Stimulated activated CD4-positive, alpha-beta T cell treated with anti-CD3 and anti-CD28 coated beads, Interleukin-4, amount 100 ng/mL, for 48 hours (primary cell): Measurements from ENCODE around the gene SUSD6.
A peak's percentile ranks its signal among the peaks of the same experiment; 100 is the strongest.
"Not testable (repeated sequence)": the region's sequence is repeated elsewhere in the genome, so short reads cannot be mapped to it uniquely, and the experiment has no call there.

Experiments
- DNase-seq, 2 donors: peaks; one replicate each; pipeline ENCODE4 v3.0.0-alpha.2; 2020; ENCODE audit warnings: low read depth in 2 of 2

Gene SUSD6

DNA sequence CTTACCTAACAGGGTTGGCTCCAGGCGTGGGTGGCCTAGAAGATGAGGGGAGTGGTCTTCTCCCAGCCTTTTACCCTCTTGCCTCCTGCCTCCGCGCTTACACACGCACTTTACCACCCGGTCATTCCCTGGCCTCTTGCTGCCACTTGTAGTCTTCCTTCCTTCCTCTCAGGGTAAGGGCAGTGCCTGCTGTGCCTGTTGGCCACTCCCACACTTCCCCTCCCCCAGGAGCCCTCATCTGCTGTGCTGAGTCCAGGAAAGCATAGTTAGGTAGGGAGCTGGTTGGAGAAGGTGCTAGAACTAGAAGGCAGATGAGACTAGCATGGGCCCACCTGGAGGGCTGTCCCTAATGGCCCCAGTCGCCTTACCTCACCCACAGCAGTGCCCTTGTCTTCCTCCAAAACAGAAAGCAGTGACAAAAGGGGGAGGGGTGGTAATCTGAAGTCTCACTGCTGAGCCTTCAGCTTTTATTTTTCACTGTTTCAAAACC, 101.2 kb downstream of the SUSD6 start:
- DNase-seq = no peak

- no peak for DNase-seq
These were observed 101.9 kb downstream of the SUSD6 start for GRCh38 chr14:69713209-69713781.

- DNase-seq = no peak
These were observed 102.7 kb downstream of the SUSD6 start for GRCh38 chr14:69713993-69714679.

- DNase-seq = no peak
These were observed 104.5 kb downstream of the SUSD6 start for GRCh38 chr14:69715725-69716477.

DNA sequence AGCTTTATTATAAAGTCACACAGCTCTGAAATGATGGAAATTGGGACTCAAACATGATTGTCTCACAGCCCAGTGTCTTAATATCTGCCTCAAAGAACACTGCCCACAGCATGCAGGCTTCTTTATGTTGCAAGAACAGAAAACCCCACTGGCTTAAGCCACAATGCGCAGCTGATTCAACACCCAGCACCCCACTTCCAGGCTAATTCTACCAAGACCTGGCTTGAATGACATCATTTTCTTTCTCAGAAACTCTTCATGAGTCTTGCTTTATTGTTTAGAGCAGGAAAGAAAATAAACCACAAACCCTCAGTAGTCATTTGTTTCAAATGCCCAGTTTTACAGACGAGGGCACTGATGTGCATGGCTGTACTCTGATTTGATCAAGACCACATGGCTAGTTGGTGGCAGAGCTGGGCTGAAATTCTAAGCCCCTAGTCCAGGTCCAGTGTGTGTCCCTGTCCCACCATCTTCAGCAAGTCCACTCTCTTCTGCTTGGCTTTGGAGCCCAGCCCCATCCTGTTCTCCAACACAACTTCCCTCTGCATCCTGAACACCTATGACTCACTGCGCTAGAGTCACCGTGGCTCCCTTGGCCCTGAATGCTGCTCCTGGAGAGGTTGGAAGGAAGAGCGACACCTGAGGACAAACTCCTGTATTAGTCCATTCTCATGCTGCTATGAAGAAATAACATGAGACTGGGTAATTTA, 105.2 kb downstream of the SUSD6 start:
- DNase-seq = no peak

DNA sequence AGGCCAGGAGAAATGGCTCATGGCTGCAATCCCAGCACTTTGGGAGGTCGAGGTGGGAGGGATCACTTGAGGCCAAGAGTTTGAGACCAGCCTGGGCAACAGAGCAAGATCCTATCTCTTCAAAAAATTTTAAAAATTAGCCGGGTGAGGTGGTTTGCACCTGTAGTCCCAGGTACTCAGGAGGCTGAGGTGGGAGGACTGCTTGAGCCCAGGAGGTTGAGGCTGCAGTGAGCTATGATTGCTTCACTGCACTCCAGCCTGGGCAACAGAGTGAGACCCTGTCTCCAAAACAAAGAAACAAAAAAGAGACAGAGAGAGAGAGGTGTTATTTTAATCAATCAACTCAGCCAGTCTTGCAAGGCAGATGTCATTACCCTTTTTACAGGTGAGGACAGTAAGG, 107.2 kb downstream of the SUSD6 start:
- DNase-seq = not testable (repeated sequence)

GRCh38 chr14:69719501-69719951, 108.1 kb downstream of the SUSD6 start:
- DNase-seq = no peak

DNA sequence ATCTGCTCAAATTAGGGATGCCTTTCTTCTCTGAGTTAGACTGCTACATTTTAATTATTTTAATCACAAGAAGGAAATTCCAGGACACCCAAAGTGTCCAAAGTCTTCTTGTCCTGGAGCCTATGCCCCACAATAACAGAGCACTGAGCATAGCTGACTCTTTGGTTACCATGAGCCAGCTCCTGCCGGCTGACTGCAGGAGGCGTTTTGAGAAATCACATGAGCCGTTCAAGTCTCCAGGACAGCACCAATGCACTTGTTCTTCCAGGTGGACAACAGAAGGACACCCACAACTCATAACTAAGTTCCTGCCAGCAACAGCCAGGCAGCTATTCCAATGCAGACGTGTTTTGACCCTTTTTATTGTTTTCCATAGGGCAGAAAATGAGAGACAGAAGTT, 109.5 kb downstream of the SUSD6 start:
- no peak for DNase-seq

GRCh38 chr14:69726761-69727511, 115.5 kb downstream of the SUSD6 start:
- peak; percentile 73 to 85 for DNase-seq

DNA sequence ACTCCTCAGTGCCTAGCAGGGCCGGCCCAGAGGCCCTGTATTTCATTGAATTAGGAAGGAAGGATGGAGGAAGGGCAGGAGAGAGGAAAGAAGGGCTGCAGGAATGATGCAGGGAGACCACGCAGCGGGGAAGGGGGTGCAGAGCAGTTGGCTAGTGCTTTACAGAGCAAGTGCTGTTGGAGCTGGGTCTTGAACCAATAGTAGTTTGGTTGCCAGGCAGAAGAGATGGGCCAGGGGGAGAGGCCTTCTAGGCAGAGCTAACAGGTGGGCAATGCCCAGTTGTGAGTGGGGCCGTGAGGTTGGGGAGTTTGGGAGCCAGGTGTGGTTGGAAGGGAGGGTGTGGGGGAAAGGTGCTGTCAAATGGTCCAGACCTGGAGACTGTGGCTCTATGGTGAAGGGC, 116.5 kb downstream of the SUSD6 start:
- no peak for DNase-seq

- DNase-seq = not testable (repeated sequence)
These were observed 120.7 kb downstream of the SUSD6 start for GRCh38 chr14:69731919-69732598.

DNA sequence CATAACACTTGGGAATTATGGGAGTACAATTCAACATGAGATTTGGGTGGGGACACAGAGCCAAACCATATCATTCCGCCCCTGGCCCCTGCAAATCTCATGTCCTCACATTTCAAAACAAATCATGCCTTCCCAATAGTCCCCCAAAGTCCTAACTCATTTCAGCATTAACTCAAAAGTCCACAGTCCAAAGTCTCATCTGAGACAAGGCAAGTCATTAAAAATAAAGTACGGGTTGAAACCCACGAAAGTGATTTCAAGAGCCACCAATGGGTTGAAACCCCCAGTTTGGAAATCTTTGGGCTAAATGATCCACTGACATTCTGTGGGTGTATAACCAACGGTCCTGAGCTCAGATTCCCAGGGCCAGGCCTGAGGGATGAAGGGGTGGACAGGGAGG, 125.0 kb downstream of the SUSD6 start:
- not testable (repeated sequence) for DNase-seq

DNA sequence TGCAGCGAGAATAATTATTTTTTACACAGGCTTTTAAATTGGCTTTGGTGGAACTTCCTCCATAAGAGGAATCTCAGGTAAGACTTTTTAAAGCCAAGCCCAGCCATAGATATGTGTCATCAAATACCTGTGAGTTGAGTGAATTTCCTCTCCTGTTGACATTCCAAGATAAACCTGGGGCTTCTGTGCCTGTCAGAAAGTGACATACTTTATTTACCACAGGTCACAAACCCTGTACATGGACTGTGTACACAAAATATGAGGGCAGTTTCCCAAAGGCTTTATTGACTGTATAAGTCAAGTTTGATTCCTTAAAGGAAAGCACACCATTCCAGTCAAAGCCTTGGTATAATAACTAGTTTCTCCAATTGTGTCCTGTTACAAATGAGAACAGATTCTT, 129.7 kb downstream of the SUSD6 start:
- DNase-seq = no peak

DNA sequence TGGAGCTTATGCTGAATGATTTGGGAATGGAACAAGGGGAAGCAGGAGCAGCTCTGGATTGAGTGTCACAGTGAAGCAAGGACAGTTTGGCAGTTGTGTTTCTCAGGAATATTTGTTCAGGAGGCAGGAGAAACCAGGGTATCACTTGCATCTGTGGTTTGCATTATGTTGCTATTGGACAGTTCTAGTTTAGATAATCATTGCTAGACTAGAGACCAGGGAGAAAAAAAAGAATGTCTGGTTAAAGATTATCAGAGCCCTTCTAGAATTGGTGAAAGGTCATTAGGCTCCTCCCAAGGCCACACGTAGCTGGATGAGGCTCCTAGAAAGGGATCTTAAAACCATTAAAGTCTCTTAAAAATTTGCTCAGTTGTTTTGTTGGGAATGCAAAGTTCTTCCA, 138.6 kb downstream of the SUSD6 start:
- DNase-seq = no peak

DNA sequence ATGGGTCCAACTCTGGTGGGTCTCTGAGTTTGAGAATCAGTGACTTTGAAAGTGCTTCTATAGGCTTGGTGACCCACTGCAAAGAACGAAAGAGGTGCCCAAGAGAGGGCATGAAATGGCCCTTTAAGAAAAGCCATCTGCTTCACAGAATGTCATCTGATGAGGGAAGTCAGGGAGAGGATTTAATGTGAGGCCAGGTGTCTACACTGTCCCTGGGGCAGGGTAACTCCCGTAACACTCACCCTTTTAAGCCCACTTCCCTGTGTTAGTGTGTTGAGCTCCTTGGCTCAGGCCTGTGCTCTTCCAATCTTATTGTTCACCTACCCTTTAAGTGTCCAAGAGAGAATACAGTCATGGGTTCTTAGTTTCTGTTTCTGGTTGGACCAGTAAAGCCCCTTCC, 139.1 kb downstream of the SUSD6 start:
- DNase-seq = no peak

DNA sequence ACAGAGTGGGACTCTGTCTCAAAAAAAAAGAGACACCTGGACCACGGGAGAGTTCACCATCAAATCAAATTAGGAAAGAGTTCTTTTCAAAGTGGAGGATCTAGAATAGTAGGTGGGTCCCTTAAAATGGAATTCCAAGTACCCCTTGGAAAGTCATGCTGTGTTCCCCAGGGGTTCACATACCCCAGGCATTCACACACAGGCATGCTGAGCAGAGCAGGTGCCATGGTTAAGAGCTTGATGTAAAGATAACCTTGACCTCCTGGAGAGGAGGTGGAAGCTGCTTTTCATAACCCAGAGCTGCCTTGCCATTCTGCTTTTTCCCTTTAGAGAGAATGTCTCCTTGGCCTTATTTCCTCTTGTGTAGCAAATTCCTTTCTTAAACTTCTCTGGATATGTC, 141.4 kb downstream of the SUSD6 start:
- DNase-seq = no peak

GRCh38 chr14:69753860-69754259, 142.5 kb downstream of the SUSD6 start:
- no peak for DNase-seq

DNA sequence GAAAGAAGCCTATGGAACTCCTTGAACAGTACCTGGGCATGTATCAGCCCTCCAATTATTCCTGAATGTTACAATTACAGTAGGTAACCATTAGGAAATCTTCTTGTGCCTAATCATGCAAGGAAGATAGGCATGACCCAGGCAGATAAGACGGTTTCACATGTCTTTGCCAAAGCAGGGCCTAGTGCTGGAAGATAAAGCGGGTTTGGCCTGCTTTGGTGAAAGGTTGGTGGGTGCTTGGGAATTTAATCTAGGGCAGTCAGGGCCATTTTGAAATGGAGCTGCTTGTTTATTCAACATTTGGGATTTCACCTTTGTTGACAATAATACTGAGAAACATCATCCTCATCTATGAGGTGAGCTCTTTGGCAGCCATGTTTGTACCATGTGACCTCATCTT, 143.1 kb downstream of the SUSD6 start:
- no peak for DNase-seq

- DNase-seq = no peak
These were observed 143.9 kb downstream of the SUSD6 start for GRCh38 chr14:69755296-69755695.

- DNase-seq = no peak
These were observed 144.4 kb downstream of the SUSD6 start for GRCh38 chr14:69755784-69756183.

DNA sequence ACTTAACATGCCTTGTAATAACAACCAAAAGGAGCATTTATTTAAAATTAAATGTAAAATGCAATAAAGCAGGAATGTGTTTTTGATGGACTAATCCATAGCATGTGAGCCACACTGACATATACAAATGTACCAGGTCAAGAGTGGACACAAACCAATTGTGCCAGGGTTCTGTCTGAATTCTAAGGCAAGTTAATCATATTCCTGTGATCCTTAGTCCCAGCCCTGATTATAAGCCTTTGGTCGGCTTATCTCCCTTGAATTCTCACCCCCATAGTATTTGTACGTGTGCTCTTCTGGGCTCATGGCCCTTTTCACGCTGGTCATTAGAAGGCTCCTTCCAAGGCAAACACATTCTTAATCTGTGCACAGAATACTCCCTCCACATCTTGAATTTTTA, 144.9 kb downstream of the SUSD6 start:
- no peak for DNase-seq
